HG03571 (cell line): ENCODE results near the gene SERAC1.
"Not testable (repeated sequence)": the region's sequence is repeated elsewhere in the genome, so short reads cannot be mapped to it uniquely, and the experiment has no call there.

Experiments
- ATAC-seq: cut with Tn5 transposase; IDR thresholded peaks from one replicate; pipeline ENCODE4 v1.9.1; 2021; ENCODE audit not compliant: unreplicated experiment

The SERAC1 gene

DNA sequence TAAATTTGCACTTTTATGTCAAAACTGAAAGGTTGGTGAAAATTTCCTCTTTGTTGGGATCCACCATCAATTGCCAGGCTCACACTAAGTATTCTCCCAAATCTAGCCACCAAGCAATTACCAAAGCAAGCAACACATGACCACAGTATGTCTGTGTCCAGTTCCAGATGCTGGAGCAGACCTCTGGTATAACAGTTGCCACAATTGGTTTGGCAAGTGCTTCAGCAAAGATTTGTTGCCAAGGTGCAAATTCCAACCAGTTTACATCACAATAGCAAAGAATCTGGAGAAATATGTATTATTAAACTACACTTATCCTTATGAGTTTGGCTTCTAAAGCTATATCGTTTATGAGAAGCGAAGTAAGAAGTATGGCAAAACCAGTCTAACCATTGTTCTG, 6.5 kb upstream of the SERAC1 start:
- ATAC-seq, result no peak

DNA sequence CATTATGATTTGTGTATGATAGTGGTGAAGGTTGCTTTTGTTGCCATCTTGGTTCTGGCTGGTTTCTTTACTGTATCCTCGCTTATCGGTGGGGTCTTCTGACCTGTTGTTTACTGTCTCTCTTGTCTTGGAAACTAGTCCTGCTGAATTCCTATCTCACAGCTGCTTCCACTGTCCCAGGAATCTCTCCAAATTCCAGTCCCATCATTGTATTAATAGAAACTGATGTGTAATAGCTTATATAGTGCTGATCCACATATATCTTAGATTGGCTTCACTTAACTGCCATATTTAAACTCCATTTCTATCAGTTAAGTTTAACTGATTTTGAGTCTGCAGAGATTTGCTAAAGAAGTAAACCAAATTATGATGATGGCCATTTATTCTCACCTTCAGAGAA, 6.0 kb upstream of the SERAC1 start:
- ATAC-seq, result no peak

DNA sequence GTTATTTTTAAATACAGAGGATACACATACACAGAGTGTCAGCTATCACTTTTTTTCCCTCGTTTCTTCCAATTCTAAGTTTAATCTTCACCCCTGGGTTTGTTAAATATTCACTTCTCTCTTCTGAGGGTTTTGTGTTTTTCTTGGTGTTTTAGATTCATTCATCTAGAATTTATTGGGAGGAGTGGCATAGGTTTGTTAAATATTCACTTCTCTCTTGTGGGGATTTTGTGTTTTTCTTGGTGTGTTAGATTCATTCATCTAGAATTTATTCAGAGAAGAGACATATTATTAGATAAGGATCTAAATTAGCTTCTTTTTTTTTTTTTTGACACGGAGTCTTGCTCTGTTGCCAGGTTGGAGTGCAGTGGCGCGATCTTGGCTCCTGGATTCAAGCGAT, 3.9 kb upstream of the SERAC1 start:
- no peak for ATAC-seq

DNA sequence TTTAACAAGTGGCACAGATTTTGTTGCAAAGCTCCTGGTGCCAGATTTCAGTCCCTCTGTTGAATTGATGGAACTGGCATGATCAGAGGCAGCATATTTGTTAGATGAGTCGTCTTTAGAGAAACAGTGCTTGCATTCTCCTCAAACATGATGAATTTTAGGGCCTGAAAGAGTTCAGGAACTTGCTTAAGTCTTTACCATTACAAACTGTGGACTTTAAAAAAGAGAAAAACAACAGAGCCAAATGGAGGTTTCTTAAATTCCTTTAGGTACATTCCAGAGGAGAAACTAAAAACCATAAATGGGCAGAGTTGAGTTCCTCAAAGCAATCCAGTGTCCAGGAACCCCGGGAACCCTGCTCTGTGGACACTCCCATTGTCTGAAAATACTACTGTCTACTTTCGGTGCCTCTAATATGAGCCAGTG, 2.6 kb upstream of the SERAC1 start:
- no peak for ATAC-seq

DNA sequence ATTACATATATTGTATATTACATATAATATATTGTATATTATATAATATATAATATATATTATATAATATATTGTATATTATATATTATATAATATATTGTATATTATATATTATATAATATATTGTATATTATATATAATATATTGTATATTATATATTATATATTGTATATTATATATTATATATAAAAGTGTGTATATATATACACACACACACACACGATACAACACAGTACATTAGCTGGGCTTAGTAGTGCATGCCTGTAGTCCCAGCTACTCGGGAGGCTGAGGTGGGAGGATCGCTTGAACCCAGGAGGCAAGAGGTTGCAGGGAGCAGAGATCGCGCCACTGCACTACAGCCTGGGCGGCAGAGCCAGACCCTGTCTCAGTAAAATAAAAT, 1.6 kb upstream of the SERAC1 start:
- not testable (repeated sequence) for ATAC-seq

DNA sequence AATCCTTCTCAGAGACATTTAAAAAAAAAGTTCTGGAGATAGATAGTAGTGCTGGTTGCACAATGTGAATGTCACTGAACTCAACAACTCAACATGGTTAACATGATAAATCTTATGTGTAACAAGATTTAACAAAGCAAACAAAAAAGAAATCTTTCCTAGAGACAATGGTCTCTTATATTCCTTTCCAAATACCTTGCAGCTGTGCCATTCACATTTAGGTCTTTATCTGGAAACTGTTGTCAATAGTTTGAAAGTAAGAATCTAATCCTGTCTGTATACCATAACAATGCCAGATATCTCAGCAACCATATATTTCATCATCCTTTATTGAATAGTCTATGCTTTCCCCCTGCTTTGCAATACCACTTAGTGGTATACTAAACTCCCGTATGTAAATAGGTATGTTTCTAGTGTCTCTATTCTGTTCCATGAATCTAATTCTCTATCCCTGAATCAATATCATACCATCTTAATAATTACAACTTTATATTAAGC, 2.1 kb downstream of the SERAC1 start:
- ATAC-seq, result no peak

DNA sequence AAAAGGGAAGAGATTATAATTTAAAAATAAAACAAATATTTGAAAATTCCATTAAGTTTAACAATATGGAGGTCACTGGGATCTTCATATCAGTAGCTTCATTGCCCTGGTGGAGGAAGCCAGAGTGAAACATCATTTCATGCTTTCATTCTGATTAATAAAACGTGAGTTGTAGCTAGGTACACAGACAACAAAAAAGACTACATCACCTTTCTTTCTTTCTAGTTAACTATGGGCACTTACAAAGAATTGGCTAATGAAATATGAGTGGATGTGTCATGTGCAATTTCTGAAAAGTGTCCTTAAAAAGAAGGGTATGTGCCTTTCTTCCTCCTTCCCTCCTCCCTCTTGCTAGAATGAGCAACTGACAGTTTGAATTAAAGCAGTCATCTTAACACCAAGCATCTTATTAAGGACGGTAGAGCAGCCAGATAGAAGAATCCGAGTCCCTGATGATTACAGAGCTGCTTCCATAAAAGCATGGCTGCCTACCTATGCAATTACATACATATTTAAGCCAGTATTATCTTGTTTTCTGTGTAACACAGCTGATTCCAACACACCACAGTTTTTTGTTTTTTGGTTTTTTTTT, 3.4 kb downstream of the SERAC1 start:
- no peak for ATAC-seq

DNA sequence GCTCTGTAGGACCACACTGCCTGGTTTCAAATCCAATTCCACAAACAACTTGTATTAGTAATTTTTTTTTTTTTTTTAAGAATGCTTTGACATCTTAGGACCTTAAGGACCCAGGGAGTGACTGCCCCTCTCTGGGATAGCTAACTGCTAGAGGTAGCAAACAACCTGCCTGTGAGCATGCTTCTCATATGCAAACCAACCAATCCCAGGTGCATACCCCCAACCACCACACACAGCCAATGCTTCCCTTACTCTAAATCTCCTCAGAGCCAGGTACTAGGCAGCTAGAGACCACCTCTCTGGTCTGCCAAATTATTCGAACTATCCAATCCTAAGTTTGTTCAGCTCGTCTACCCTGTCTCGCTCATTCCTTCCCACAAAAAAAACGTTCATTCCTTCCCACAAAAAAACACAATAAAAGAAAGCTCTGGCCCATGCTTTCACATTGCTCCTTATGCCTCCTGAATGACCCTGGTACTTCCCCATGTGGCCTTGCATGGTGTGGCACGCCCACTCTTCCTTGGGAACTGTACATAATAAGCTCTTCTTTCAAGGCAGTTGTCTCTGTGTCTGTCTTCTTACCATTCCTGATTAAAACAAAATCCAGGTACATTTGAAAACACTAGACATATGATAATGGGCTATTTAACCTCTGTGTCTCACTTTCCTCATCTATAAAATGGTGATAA, 6.4 kb downstream of the SERAC1 start:
- ATAC-seq, result no peak

DNA sequence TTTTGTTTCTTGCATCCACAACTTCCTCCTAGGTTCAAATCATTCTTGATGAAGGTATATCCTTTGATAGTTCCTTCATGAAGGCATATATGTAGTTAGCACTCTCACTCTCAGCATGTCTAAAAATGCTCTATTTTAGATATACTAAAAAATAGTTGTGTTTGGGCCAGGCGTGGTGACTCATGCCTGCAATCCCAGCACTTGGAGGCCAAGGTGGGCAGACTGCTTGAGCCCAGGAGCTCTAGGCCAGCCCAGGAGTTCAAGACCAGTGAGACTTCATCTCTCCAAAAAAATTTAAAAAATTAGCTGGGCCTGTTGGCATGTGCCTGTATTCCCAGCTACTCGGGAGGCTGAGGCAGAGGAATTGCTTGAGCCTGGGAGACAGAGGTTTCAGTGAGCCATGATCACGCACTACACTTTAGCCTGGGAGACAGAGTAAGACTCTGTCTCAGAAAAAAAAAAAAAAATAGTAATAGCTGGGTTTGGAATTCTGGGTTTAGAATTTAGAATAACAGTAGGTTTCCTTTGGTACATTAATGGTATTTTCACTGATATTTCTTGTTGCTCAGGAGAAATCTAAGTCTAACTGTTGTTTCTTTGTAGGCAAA, 7.0 kb downstream of the SERAC1 start:
- no peak for ATAC-seq

DNA sequence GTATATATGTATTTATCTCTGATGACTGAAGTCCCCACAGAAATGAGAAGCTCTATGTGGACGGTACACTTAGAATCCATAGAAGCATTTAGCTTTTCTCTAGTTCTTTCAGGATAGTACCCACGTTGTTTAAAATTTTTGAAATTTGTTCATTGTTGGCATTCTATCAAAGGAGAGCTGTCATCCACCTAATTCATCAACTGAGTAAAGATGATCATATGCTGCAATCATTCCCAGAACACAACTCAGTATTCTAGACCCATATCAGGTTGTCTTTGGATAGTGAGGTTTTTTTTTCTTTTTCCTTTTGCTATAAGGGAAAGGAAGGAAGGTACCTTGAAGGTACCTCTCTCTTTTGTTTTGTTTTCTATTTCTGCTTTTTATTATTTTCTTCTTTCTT, 9.3 kb downstream of the SERAC1 start:
- ATAC-seq, result no peak

DNA sequence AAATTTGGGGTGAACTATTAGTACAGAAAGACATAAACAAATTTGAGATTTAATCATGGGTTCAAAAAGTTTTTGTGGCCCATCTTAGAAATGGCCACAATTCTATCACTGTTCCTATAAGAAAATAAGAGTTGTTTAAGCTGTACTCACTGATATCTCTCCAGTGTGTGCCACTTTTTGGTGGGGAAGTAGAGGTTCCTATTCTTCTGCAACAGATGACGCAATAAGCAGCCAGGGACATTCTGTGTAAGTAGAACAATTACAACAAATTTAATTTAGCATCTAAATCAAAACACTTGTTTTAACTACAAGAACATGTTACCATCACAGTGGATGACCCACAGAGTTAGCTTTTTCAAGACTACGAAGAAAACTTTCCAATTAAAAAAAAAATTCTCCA, 9.9 kb downstream of the SERAC1 start:
- ATAC-seq, result no peak

DNA sequence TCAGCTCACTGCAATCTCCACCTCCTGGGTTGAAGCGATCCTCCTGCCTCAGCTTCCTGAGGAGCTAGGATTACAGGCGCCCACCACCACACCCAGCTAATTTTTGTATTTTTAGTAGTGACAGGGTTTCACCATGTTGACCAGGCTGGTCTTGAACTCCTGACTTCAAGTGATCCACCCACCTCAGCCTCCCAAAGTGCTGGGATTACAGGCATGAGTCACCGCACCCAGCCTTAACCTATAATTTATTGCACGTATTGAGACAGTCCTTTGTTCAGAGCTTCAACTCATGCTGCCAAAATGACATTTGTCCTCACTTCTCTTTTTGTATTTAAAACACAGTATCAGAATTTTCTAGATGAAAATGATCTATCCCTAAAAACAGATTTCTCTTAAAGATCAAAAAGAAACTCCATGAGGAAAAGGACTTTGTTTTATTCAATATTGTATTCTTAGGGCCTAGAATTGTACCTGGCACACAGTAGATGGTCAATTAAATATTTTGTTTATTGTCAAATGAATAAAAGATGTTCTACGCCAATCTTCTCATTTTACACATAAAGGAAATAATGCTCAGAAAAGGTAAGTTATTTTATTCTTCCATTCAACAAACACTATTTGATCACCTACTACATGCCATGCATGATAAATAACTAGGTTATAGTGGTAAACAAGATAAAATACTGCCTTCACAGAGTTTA, 10.8 kb downstream of the SERAC1 start:
- no peak for ATAC-seq

DNA sequence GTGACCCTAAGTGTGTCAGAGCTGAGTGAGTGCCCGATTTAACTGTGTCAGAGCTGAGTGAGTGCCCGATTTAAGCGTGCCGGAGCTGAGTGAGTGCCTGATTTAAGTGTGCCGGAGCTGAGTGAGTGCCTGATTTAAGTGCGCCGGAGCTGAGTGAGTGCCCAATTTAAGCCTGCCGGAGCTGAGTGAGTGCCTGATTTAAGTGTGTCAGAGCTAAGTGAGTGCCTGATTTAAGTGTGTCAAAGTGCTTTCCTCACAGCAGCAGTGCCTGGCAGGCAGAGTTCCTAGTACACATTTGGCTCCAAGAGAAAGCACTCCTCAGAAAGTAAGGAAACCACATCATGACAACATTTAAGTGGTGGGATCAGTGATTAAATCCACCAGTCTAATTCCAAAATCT, 13.2 kb downstream of the SERAC1 start:
- ATAC-seq, result no peak

DNA sequence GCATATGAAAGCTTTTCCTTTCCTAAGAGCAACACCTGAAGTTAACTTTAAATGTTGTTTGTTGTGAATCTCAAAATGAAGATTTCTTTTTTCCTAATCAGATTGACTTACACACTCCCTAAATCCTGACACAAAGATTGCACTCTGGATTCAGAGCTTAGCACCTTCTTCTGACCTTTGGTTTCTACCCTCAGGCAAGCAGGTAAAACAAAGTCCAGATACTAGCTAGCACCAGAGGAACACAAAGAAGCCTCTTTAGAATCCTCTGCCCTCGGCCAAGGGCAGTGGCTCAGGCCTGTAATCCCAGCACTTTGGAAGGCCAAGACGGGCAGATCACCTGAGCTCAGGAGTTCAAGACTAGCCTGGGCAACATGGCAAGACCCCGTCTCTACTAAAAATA, 14.5 kb downstream of the SERAC1 start:
- ATAC-seq, result no peak

DNA sequence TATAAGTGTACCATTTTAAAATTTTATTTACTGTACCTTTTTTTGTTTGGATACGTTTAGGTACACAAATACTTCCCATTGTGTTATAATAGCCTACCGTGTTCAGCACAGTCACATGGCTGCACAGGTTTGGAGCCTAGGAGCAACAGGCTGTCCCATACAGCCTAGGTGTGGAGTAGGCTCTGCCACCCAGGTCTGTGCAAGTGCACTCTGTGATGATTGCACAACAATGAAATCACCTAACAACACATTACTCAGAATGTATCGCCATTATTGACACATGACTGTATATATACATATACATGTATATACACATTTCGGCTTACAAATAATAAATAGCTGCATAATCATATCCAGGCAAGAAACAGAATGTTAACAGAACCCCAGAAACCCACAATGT, 15.4 kb downstream of the SERAC1 start:
- ATAC-seq, result no peak

DNA sequence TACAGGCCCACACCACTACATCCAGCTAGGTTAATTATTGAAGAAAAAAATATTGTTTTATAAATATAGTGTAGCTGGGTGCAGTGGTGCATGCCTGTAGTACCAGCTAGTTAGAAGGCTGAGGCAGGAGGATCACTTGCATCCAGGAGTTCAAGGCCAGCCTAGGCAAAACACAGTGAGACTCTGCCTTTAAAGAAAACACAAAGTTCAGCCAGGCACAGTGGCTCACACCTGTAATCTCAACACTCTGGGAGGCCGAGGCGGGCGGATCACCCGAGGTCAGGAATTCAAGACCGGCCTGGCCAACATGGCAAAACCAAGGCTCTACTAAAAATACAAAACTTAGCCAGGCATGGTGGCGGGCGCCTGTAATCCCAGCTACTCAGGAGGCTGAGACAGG, 16.0 kb downstream of the SERAC1 start:
- not testable (repeated sequence) for ATAC-seq

DNA sequence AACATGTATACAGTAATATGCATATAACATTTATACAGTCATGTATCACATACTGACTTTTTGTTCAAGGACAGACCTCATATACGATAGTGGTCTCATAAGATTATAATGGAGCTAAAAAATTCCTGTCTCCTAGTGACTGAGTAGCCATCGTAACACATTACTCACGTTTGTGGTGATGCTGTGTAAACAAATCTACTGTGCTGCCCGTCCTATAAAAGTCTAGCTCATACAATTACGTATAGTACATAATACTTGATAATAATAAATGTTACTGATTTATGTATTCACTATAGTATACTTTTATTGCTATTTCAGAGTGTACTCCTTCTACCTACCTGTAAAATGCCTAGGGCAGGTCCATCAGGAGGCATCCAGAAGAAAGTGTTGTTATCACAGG, 17.4 kb downstream of the SERAC1 start:
- no peak for ATAC-seq

DNA sequence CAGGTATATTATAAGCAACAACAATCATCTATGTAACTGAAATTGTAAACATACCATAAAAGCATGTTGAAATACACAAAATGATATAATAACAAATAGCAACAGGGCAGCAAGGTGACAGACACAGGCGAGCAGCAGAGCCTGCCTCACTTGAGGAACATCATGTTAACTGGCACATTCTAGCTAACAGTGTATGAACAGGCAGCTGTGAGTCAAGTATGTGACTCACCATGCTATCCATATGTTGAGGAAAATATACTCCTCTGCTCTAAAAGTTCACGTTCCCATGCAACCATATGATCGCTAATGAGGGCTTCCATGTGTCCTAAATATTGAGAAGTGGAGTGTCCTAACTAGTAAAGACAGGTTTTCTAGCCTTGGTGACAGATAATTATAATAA, 18.4 kb downstream of the SERAC1 start:
- ATAC-seq, result no peak

DNA sequence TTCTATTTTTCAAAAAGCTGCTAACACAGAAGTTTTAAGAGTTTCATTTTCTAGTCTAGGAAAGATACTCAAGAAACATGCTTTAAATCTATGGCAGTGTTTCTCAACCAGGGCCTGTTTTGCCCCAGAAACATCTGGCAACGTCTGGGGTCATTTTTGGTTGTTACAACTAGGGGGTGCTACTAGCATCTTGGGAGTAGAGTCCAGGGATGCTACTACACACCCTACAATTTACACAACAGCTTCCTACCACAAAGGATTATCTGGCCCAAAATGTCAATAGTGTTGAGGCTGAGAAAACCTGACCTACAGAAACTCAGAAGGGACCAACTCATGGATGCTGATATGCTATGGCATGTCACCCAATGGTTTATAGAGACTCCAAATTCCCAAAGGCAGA, 24.4 kb downstream of the SERAC1 start:
- ATAC-seq, result no peak

DNA sequence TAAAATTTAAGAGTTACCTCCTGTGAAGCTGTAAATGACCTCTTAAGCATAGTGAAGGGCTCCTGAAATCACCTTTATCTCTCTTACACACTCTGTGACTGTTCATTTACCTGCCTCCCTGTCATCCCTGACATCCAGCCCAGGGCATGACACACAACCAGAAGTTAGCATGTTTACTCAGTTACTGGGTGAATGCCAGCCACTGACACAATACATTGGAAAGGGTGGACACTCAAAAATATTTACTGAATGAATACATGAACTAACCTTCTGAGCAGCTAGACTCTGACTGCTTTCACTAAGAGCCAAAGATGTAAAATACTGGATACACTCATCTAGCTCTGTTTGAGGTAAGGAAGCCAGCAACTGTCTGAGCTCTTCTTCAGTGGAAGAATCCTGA, 25.3 kb downstream of the SERAC1 start:
- ATAC-seq, result no peak

DNA sequence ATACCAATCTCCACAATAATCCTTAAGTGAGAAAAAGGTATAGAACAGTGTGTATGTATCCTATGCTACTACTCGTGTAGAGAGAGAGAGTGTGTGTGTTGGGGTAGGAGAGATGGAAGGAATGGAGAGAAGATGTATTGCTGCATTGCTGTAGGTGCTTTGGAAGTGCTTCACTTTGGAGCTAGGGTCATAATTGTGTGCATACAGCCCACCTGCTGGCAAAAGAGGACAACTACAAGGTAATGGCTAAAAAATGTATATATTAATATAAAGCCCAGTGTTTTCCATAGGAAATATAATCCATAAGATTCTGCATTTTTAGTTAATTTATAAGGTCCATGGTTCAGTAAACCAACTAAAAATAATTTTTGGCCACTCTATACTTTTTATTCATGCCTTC, 36.1 kb downstream of the SERAC1 start:
- ATAC-seq, result no peak

DNA sequence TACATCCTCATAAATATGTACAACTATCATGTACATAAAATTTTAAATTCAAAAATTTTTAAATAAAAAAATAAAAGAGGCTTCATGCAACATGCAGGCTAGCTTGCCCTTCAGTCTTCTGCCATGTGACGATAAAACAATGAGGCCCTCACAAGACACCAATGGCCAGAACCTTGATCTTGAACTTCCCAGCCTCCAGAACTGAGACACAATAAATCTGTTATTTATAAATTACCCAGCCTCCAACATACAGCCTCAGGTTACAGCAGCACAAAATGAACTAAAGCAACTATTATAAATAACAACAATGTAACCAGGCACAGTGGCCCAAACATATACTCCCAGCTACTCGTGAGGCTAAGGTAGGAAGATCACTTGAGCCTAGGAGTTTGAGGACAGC, 42.8 kb downstream of the SERAC1 start:
- no peak for ATAC-seq
